ENCODE measurements around the gene AHCTF1. TPM values are rescaled to one million over a fixed set of nuclear protein-coding genes. Genes with fewer than 3 reads are reported as not detected.
"Not testable (repeated sequence)": the region's sequence is repeated elsewhere in the genome, so short reads cannot be mapped to it uniquely, and the experiment has no call there.

The AHCTF1 gene
- total RNA-seq, 1 experiment from 2014 or later = 46.4 TPM

DNA sequence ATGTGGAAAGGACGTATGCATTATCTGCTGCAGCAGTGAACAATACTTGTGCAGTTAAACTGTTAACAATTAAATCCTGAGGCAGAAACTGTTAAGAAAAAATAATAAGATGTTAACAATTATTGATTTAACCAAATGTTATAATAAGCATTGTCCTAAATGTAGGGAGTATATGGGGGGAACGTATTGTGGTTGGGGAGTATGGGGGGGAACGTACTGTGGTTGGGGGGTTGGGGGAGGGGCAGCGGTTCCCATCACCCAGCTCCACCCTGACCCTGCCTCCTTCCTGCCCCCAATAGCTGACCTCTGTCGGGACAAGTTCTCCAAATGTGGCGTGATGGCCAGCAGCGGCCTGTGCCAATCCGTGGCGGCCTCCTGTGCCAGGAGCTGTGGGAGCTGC is 114.0 kb downstream of the AHCTF1 start:
- H3K4me3 Mint-ChIP-seq; ATAC-seq; H3K9me3 Mint-ChIP-seq; H3K27ac Mint-ChIP-seq; H3K36me3 Mint-ChIP-seq; POLR2A ChIA-PET; DNase-seq (ENCODE audit: low spot score); CTCF ChIA-PET; H3K27me3 Mint-ChIP-seq (ENCODE audit: low read depth): not testable (repeated sequence)
- peaks cover 14% of the 10 kb centered on the region for H3K4me1 Mint-ChIP-seq

DNA sequence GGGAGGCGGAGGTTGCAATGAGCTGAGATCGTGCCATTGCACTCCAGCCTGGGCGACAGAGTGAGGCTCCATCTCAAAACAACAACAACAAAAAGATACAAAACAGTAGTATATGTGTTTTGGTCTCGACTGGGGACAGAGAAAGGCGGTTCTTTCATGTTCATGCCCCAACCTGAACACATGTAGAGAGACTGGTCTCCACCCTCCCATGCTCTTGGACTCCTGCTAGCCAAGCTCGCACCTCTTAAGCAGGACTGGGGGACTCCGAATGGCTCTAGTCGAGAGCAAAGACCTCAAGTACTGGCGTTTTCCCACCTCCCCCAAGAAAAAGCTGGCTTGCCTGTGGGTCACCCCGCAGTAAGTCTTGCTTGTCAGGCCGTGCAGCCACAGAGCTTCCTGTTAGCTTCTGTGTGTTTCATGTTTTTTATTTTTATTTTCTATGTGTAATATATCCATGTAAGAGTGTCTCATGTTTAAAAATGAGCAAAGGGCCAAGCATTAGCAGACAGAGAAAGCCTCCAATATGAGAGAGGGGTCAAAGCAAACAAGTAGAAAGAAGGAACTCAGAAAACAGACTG is 116.0 kb downstream of the AHCTF1 start:
- H3K27ac Mint-ChIP-seq = no peak overlapping the region
- no peaks in the 10 kb centered on the region for H3K27me3 Mint-ChIP-seq (ENCODE audit: low read depth)
- ChIA-PET POLR2A (no interaction called here), CTCF (no interaction called here)
- TF ChIP-seq AR (CRISPR knock-in tag; IDR thresholded peaks at IDR 0.05) (no peak), ZMAT4 (CRISPR knock-in tag; IDR thresholded peaks at IDR 0.05) (no peak), ZNF232 (CRISPR knock-in tag; IDR thresholded peaks at IDR 0.05) (no peak), JUN (CRISPR knock-in tag; IDR thresholded peaks at IDR 0.05) (no peak), CTCF (IDR thresholded peaks at IDR 0.05) (no peak), FOXJ3 (CRISPR knock-in tag; IDR thresholded peaks at IDR 0.05; ENCODE audit: borderline replicate concordance) (no peak), ETV6 (CRISPR knock-in tag; IDR thresholded peaks at IDR 0.05) (no peak), TCF7 (CRISPR knock-in tag; IDR thresholded peaks at IDR 0.05; ENCODE audit: low read depth) (no peak), ATF1 (CRISPR knock-in tag; IDR thresholded peaks at IDR 0.05) (no peak), PRRX2 (CRISPR knock-in tag; IDR thresholded peaks at IDR 0.05) (no peak), CBFB (CRISPR knock-in tag; IDR thresholded peaks at IDR 0.05; ENCODE audit: low read depth) (no peak), ZNF425 (CRISPR knock-in tag; conservative IDR thresholded peaks at IDR 0.05) (no peak), ZNF396 (CRISPR knock-in tag; IDR thresholded peaks at IDR 0.05; ENCODE audit: borderline replicate concordance) (no peak)
- TF ChIP-seq, protein P1, sequence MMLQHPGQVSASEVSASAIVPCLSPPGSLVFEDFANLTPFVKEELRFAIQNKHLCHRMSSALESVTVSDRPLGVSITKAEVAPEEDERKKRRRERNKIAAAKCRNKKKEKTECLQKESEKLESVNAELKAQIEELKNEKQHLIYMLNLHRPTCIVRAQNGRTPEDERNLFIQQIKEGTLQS (CRISPR knock-in tag; conservative IDR thresholded peaks at IDR 0.05) = no peak
- TF ChIP-seq, protein P2, sequence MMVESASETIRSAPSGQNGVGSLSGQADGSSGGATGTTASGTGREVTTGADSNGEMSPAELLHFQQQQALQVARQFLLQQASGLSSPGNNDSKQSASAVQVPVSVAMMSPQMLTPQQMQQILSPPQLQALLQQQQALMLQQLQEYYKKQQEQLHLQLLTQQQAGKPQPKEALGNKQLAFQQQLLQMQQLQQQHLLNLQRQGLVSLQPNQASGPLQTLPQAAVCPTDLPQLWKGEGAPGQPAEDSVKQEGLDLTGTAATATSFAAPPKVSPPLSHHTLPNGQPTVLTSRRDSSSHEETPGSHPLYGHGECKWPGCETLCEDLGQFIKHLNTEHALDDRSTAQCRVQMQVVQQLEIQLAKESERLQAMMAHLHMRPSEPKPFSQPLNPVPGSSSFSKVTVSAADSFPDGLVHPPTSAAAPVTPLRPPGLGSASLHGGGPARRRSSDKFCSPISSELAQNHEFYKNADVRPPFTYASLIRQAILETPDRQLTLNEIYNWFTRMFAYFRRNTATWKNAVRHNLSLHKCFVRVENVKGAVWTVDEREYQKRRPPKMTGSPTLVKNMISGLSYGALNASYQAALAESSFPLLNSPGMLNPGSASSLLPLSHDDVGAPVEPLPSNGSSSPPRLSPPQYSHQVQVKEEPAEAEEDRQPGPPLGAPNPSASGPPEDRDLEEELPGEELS (CRISPR knock-in tag; IDR thresholded peaks at IDR 0.05) = no peak
- TF ChIP-seq, protein P3, sequence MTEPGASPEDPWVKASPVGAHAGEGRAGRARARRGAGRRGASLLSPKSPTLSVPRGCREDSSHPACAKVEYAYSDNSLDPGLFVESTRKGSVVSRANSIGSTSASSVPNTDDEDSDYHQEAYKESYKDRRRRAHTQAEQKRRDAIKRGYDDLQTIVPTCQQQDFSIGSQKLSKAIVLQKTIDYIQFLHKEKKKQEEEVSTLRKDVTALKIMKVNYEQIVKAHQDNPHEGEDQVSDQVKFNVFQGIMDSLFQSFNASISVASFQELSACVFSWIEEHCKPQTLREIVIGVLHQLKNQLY (CRISPR knock-in tag; IDR thresholded peaks at IDR 0.05) = no peak
- TF ChIP-seq, protein P4, sequence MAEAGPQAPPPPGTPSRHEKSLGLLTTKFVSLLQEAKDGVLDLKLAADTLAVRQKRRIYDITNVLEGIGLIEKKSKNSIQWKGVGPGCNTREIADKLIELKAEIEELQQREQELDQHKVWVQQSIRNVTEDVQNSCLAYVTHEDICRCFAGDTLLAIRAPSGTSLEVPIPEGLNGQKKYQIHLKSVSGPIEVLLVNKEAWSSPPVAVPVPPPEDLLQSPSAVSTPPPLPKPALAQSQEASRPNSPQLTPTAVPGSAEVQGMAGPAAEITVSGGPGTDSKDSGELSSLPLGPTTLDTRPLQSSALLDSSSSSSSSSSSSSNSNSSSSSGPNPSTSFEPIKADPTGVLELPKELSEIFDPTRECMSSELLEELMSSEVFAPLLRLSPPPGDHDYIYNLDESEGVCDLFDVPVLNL (CRISPR knock-in tag; IDR thresholded peaks at IDR 0.05; ENCODE audit: borderline replicate concordance, low read depth) = no peak
- H3K4me3 Mint-ChIP-seq = no peak overlapping the region
- H3K9me3 Mint-ChIP-seq = peaks cover 7% of the 10 kb centered on the region
- peaks cover 5% of the 10 kb centered on the region; the same call in 1 of the 2 replicates for H3K36me3 Mint-ChIP-seq
- peaks cover 26% of the 10 kb centered on the region for H3K4me1 Mint-ChIP-seq
- no peak for ATAC-seq
- DNase-seq (ENCODE audit: low spot score) = no peak

All from WTC11 (cell line).